Activated CD4-positive, alpha-beta memory T cell treated with anti-CD3 and anti-CD28 coated beads, Interleukin-2, amount 10 ng/mL, durations not matched to agents 7 days and 5 days (primary cell): ENCODE results near the gene ADGRG6. TPM values are rescaled to one million over a fixed set of nuclear protein-coding genes. Genes with fewer than 3 reads are reported as not detected.

ENCODE experiments used
- CTCF ChIA-PET: fragments of 350-600 bp; sonication (Branson Sonifier 250); formaldehyde crosslinking; loops from one replicate; lab custom pipeline; 2021; ENCODE audit warnings: antibody characterized with exemption, inconsistent platforms; lab: Charles Lee
- POLR2A ChIA-PET: fragments of 350-600 bp; sonication (Branson Sonifier 250); formaldehyde crosslinking; loops from one replicate; lab custom pipeline; 2021; ENCODE audit warnings: antibody characterized with exemption; lab: Charles Lee
- DNase-seq: peaks from one replicate; pipeline ENCODE4 v3.0.0-alpha.2; 2020
- H3K27ac Mint-ChIP-seq: one replicate; pipeline ENCODE4 v1.8.0; 2021; ENCODE audit warnings: mild to moderate bottlenecking, mixed read lengths
- H3K27me3 Mint-ChIP-seq: one replicate; pipeline ENCODE4 v1.8.0; 2021; ENCODE audit warnings: mixed read lengths
- H3K36me3 Mint-ChIP-seq: one replicate; pipeline ENCODE4 v1.8.0; 2021; ENCODE audit warnings: low read depth, mixed read lengths
- H3K4me1 Mint-ChIP-seq: one replicate; pipeline ENCODE4 v1.8.0; 2021; ENCODE audit warnings: mixed read lengths
- H3K4me3 Mint-ChIP-seq: one replicate; pipeline ENCODE4 v1.8.0; 2021; ENCODE audit warnings: mild to moderate bottlenecking, mixed read lengths
- H3K9me3 Mint-ChIP-seq: one replicate; pipeline ENCODE4 v1.8.0; 2021; ENCODE audit warnings: mixed read lengths
- total RNA-seq, 2 experiments: library from RNA; stranded (reverse); gene quantifications; one replicate each; pipeline ENCODE4 v1.2.3, GENCODE V29; 2021

Gene ADGRG6
- total RNA-seq, 2 experiments from 2014 or later: not detected

- CTCF ChIA-PET: interaction anchor here (1.3 kb wide), 1 partner anchor 16 kb away, joined by 3 read pairs; no protein-coding TSS in a partner anchor
- no peak overlapping the region for H3K4me3 Mint-ChIP-seq
- no peak for DNase-seq
- no peak overlapping the region for H3K27ac Mint-ChIP-seq
- POLR2A ChIA-PET: interaction anchor here (0.6 kb wide), 1 partner anchor 609 kb away, joined by 3 read pairs; no protein-coding TSS in a partner anchor
- H3K4me1 Mint-ChIP-seq: no peaks in the 10 kb centered on the region
- no peaks in the 10 kb centered on the region for H3K9me3 Mint-ChIP-seq
- H3K36me3 Mint-ChIP-seq: no peaks in the 10 kb centered on the region
- H3K27me3 Mint-ChIP-seq: peaks cover 8% of the 10 kb centered on the region
These were observed 15.1 kb downstream of the ADGRG6 start for GRCh38 chr6:142316791-142317368.

DNA sequence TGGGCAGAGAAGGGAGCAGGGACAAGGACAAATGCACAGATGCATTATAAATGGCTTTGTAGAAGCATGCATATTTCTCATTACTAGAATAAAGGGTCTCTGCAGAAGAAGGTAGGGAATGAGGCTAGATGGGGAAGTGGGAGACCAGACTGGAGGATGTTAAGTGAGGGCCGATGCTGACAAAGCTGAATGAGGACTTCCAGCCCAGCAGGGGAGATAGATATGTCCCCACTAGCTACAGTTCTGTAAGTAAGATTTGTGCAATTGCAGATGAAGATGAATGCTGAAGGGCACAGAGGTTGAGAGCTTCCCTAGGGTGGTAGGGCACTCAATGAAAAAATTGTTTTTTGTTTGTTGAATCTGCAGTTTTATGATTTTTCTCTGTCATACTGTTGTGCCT lies 16.9 kb downstream of the ADGRG6 start:
- POLR2A ChIA-PET: no interaction called here
- Mint-ChIP-seq H3K4me1 (no peaks in the 10 kb centered on the region), H3K27ac (no peak overlapping the region), H3K36me3 (no peaks in the 10 kb centered on the region), H3K27me3 (peaks cover 11% of the 10 kb centered on the region), H3K9me3 (no peaks in the 10 kb centered on the region), H3K4me3 (no peak overlapping the region)
- CTCF ChIA-PET: no interaction called here
- no peak for DNase-seq

- Mint-ChIP-seq H3K9me3 (no peaks in the 10 kb centered on the region), H3K36me3 (no peaks in the 10 kb centered on the region), H3K4me1 (no peaks in the 10 kb centered on the region), H3K4me3 (no peak overlapping the region), H3K27me3 (peaks cover 11% of the 10 kb centered on the region), H3K27ac (no peak overlapping the region)
- CTCF ChIA-PET: no interaction called here
- POLR2A ChIA-PET: no interaction called here
- DNase-seq: no peak
These were observed 18.6 kb downstream of the ADGRG6 start for GRCh38 chr6:142320366-142320765.

DNA sequence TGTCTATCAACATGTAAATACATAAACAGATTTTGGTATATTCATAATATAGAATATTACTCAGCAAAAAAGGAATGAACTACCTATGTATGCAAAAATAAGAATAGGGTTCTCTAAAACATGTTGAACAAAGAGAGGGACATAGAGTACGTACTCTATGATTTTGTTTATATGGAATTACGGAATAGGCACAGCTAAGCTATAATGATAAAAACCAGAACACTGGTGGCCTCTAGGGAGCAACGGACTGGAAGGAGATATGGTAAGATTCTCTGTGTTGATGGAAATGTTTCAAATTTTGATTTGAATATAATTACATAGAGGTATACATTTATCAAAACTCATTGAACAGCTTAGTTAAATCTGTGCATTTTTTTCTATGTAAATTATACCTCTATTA lies 19.6 kb downstream of the ADGRG6 start:
- POLR2A ChIA-PET: no interaction called here
- no peaks in the 10 kb centered on the region for H3K9me3 Mint-ChIP-seq
- CTCF ChIA-PET: no interaction called here
- DNase-seq: no peak
- H3K36me3 Mint-ChIP-seq: no peaks in the 10 kb centered on the region
- peaks cover 9% of the 10 kb centered on the region for H3K27me3 Mint-ChIP-seq
- no peaks in the 10 kb centered on the region for H3K4me1 Mint-ChIP-seq
- no peak overlapping the region for H3K4me3 Mint-ChIP-seq
- H3K27ac Mint-ChIP-seq: no peak overlapping the region

GRCh38 chr6:142322066-142322465 lies 20.3 kb downstream of the ADGRG6 start:
- no peaks in the 10 kb centered on the region for H3K36me3 Mint-ChIP-seq
- DNase-seq: no peak
- peaks cover 11% of the 10 kb centered on the region for H3K27me3 Mint-ChIP-seq
- CTCF ChIA-PET: no interaction called here
- H3K4me3 Mint-ChIP-seq: no peak overlapping the region
- no peaks in the 10 kb centered on the region for H3K9me3 Mint-ChIP-seq
- no peaks in the 10 kb centered on the region for H3K4me1 Mint-ChIP-seq
- POLR2A ChIA-PET: no interaction called here
- no peak overlapping the region for H3K27ac Mint-ChIP-seq

GRCh38 chr6:142322504-142323198 lies 20.8 kb downstream of the ADGRG6 start:
- H3K9me3 Mint-ChIP-seq: no peaks in the 10 kb centered on the region
- H3K27me3 Mint-ChIP-seq: peaks cover 11% of the 10 kb centered on the region
- ChIA-PET POLR2A (no interaction called here), CTCF (no interaction called here)
- no peaks in the 10 kb centered on the region for H3K4me1 Mint-ChIP-seq
- H3K4me3 Mint-ChIP-seq: no peak overlapping the region
- DNase-seq: no peak
- no peak overlapping the region for H3K27ac Mint-ChIP-seq
- no peaks in the 10 kb centered on the region for H3K36me3 Mint-ChIP-seq

DNA sequence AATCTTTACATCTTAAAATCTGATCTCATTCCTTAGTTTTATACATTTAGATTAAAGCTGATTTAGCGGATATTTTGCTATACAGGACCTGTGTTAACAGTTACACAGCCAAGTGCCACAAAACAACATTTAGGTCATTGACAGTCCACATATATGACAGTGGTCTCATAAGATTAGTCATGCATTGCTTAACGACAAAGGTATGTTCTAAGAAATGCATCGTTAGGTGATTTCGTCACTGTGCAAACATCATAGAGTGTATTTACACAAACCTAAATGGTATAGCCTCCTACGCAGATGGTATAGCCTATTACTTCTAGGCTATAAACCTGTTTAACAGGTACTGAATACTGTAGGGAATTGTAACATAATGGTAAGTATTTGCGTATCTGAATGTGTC lies 21.6 kb downstream of the ADGRG6 start:
- Mint-ChIP-seq H3K9me3 (no peaks in the 10 kb centered on the region), H3K27me3 (peaks cover 11% of the 10 kb centered on the region), H3K4me3 (no peak overlapping the region), H3K4me1 (no peaks in the 10 kb centered on the region), H3K27ac (no peak overlapping the region), H3K36me3 (no peaks in the 10 kb centered on the region)
- ChIA-PET POLR2A (no interaction called here), CTCF (no interaction called here)
- DNase-seq: no peak

DNA sequence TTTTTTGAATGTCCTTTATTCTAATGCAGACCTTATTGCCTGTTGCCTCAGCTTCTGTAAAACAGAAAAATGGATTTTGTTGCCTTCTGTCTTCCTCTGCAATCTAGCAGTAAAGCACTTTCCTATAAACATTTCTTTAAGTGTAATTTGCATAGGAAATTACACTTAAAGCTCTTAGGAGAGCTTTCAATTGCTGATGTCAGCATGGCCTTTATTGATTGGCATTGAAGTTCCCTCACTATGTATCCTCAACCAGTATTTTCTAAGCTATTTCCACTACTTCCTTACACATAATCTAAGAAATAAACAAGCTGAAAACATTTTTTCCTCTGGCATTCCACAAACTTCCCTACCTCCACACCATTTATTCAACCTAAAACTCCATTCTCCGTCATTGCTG lies 22.3 kb downstream of the ADGRG6 start:
- H3K27me3 Mint-ChIP-seq: peaks cover 7% of the 10 kb centered on the region
- no peaks in the 10 kb centered on the region for H3K4me1 Mint-ChIP-seq
- no peak overlapping the region for H3K4me3 Mint-ChIP-seq
- POLR2A ChIA-PET: no interaction called here
- H3K9me3 Mint-ChIP-seq: no peaks in the 10 kb centered on the region
- DNase-seq: no peak
- CTCF ChIA-PET: no interaction called here
- H3K27ac Mint-ChIP-seq: no peak overlapping the region
- no peaks in the 10 kb centered on the region for H3K36me3 Mint-ChIP-seq

DNA sequence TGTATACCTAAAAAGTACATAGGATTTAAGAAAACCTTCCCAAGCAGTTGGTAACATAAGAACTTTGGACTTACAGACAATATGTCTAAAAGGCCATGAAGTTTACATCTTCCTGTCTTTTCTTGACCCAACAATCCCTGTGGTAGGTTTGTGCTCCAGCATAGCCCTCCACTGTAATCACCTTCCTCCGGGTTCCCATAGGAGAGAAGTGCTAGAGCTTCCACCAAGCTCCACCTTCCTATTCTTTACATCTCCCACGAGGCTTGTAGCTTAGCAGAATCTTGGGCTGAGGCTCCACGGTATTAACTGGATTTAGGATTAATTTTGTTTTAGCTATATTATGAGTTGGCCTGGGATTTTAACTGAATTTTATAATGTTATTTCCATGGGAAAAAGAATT lies 23.3 kb downstream of the ADGRG6 start:
- ChIA-PET CTCF (no interaction called here), POLR2A (no interaction called here)
- Mint-ChIP-seq H3K4me1 (no peaks in the 10 kb centered on the region), H3K9me3 (no peaks in the 10 kb centered on the region), H3K36me3 (no peaks in the 10 kb centered on the region), H3K4me3 (no peak overlapping the region), H3K27me3 (peaks cover 13% of the 10 kb centered on the region), H3K27ac (no peak overlapping the region)
- DNase-seq: no peak

DNA sequence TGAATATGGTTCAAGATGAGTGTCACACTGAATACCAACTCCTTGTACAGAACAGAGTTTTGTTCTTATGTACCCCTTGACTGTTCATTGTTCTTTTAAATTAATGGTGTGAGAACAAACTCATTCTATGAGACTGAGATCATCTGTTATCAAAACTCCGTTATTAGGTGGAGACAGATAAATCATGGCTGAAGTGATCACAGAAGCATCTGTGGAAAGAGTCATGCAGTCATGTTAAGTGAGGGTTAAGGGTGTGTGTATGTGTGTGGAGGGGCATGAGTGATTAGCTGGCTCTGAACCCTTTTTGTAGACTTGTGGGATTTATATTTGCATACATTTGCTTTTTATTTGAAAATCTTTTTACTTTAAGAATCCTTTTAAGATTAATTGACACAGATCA lies 24.7 kb downstream of the ADGRG6 start:
- ChIA-PET CTCF (no interaction called here), POLR2A (no interaction called here)
- no peaks in the 10 kb centered on the region for H3K9me3 Mint-ChIP-seq
- H3K4me1 Mint-ChIP-seq: no peaks in the 10 kb centered on the region
- no peak for DNase-seq
- H3K4me3 Mint-ChIP-seq: no peak overlapping the region
- H3K27ac Mint-ChIP-seq: no peak overlapping the region
- H3K27me3 Mint-ChIP-seq: peaks cover 12% of the 10 kb centered on the region
- H3K36me3 Mint-ChIP-seq: no peaks in the 10 kb centered on the region

DNA sequence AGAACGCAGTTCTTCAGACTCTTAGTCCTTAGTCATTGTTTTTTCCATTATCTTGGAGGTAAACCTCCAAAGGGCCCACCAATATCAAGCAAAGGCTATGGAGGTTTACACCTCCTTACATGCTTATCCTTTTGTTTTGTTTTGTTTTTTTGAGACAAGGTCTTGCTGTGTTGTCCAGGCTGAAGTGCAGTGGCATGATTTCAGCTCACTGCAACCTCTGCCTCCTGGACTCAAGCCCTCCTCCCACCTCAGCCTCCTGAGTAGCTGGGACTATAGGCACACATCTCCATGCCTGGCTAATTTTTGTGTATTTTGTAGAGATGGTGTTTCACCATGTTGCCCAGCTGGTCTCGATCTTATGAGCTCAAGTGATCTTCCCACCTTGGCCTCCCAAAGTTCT lies 26.3 kb downstream of the ADGRG6 start:
- no peak overlapping the region for H3K4me3 Mint-ChIP-seq
- ChIA-PET CTCF (no interaction called here), POLR2A (no interaction called here)
- no peak for DNase-seq
- no peaks in the 10 kb centered on the region for H3K36me3 Mint-ChIP-seq
- no peaks in the 10 kb centered on the region for H3K9me3 Mint-ChIP-seq
- no peaks in the 10 kb centered on the region for H3K4me1 Mint-ChIP-seq
- H3K27me3 Mint-ChIP-seq: peaks cover 7% of the 10 kb centered on the region
- no peak overlapping the region for H3K27ac Mint-ChIP-seq

GRCh38 chr6:142329486-142330113 lies 27.8 kb downstream of the ADGRG6 start:
- ChIA-PET CTCF (no interaction called here), POLR2A (no interaction called here)
- Mint-ChIP-seq H3K36me3 (no peaks in the 10 kb centered on the region), H3K4me3 (no peak overlapping the region), H3K9me3 (no peaks in the 10 kb centered on the region), H3K27me3 (peaks cover 7% of the 10 kb centered on the region), H3K27ac (no peak overlapping the region), H3K4me1 (no peaks in the 10 kb centered on the region)
- no peak for DNase-seq

- Mint-ChIP-seq H3K36me3 (no peaks in the 10 kb centered on the region), H3K9me3 (no peaks in the 10 kb centered on the region), H3K27ac (no peak overlapping the region), H3K27me3 (peaks cover 7% of the 10 kb centered on the region), H3K4me3 (no peak overlapping the region), H3K4me1 (no peaks in the 10 kb centered on the region)
- CTCF ChIA-PET: no interaction called here
- DNase-seq: no peak
- POLR2A ChIA-PET: no interaction called here
These were observed 29.3 kb downstream of the ADGRG6 start for GRCh38 chr6:142331075-142331551.
